HCT116 (cell line): ENCODE data around the gene INMT.

Experiments used
- CTCF ChIP-seq, 3 experiments: fragments of 200-600 bp in 1 of 3; sonication (generic) in 1 of 3; IDR thresholded peaks in 2 of 3; conservative IDR thresholded peaks in 1 of 3; 2 replicates each; pipeline ENCODE4 v1.5.1; 2012 to 2017; ENCODE audit warnings: low read depth in 2 of 3, low read length in 2 of 3, antibody characterized with exemption in 1 of 3, borderline replicate concordance in 1 of 3, control low read depth in 1 of 3, mild to moderate bottlenecking in 1 of 3, mixed read lengths in 1 of 3, mixed run types in 1 of 3, moderate library complexity in 1 of 3; ENCODE audit not compliant: insufficient read depth in 1 of 3
- ELF1 ChIP-seq: IDR thresholded peaks from 2 replicates; pipeline ENCODE4 v1.6.1; 2012; ENCODE audit warnings: low read depth, borderline replicate concordance
- EZH2phosphoT487 ChIP-seq: fragments of 200-600 bp; IDR thresholded peaks from 2 replicates; pipeline ENCODE4 v1.6.1; 2018; ENCODE audit warnings: antibody characterized with exemption, borderline replicate concordance
- POLR2A ChIP-seq: IDR thresholded peaks from 2 replicates; pipeline ENCODE4 v1.7.0; 2011; ENCODE audit warnings: borderline replicate concordance; ENCODE audit not compliant: insufficient read depth, insufficient read length; ENCODE audit errors: extremely low read depth
- SP1 ChIP-seq: IDR thresholded peaks from 2 replicates; pipeline ENCODE4 v1.6.1; 2012; ENCODE audit warnings: low read depth
- YY1 ChIP-seq: IDR thresholded peaks from 2 replicates; pipeline ENCODE4 v1.6.1; 2011; ENCODE audit warnings: low read length, low read depth, moderate library complexity, mild to moderate bottlenecking; ENCODE audit not compliant: insufficient replicate concordance; ENCODE audit errors: extremely low read depth

- no peak for TF ChIP-seq YY1
- TF ChIP-seq EZH2phosphoT487, result no peak
- TF ChIP-seq ELF1, result no peak
- TF ChIP-seq CTCF (IDR thresholded peaks at IDR 0.05 in 2 of 3, conservative IDR thresholded peaks at IDR 0.05 in 1 of 3; ENCODE audit: borderline replicate concordance in 1 of 3, insufficient read depth in 1 of 3, low read depth in 2 of 3, low read length in 2 of 3), result no peak
- no peak for TF ChIP-seq POLR2A
- no peak for TF ChIP-seq SP1
These were observed 46.3 kb upstream of the INMT start for GRCh38 chr7:30705596-30705995.
